ENCODE results near the gene CD80. TPM values are rescaled to one million over a fixed set of nuclear protein-coding genes. Genes with fewer than 3 reads are reported as not detected.
"Not testable (repeated sequence)": the region's sequence is repeated elsewhere in the genome, so short reads cannot be mapped to it uniquely, and the experiment has no call there.

The CD80 gene
- total RNA-seq, 1 donor from 2014 or later: 1.3 TPM

GRCh38 chr3:119582178-119582577 lies 22.8 kb upstream of the CD80 start:
- DNase-seq (ENCODE audit: low spot score): no peak

DNA sequence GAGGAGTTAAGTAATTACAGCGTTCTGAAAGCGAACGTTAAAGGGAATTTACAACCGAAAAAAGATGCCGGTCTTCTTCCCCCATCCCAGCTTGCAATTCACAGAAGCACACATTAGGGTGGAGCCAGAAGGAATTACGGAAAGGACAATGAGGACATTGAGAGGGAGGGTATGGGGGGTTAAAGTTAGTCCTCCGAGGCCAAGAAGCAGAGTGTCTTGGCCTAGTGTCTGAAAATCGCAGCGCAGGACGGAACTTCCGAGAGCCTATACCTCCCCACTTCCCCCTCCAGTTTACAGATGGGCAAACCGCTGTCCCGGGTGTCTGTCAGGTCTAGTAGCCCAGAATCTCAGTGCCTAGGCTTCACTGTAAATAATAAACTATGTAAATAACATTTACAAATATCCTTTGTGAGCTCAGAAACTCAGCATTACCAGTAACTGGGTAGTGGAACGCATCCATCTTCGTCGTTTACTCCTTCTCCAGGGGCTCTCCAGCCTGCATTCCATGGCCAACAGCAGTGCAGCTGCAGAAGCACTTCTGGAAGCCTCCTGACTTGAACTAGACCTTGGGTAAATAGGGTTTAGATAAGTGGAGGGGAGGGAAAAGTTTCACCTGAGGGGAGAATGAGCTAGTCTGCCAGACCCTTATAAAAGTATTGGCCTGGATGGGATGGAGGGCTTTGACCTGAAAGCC lies 20.8 kb upstream of the CD80 start:
- no peak for DNase-seq (ENCODE audit: low spot score)

DNA sequence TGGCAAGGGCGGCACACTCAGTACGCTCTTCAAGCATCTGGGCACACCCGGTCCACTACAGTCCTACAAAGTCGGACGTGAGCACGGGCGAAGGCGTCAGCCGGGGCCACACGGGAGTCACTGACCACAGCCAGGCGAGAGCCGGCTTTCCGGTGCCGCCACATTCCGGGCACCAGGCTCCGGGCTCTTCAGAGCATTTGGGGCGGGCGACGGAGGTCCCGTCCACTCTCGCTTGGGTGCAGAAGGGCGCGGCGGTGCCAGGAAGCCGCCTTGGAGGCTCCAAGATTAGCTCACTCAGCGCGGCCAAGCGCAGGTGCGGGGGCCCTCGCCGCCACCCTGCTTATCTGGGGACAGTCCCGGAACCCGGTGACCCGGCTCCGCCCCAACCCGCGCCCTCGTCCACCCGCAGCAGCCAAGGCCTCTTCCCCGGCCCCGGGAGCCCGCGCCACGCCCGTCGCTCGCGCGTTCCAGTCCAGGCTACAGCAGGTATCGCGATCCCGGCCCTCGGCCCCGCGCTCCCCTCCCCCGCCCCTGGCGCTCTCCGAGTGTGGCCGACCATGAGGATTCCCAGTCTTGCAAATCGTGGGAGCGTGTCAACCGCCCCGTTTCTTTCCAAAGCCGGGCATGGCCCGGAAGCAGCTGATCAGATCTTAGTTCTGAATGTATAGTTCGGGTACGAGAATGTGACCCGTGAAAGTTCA lies 20.1 kb upstream of the CD80 start, which contains the start of gene ADPRH:
Gene ADPRH, plus strand, starts transcription at position 127 of the 701 bp plus-strand sequence. CDS start 2,678 bp downstream, outside the sequence.
- peak; percentile 95 for DNase-seq (ENCODE audit: low spot score)

DNA sequence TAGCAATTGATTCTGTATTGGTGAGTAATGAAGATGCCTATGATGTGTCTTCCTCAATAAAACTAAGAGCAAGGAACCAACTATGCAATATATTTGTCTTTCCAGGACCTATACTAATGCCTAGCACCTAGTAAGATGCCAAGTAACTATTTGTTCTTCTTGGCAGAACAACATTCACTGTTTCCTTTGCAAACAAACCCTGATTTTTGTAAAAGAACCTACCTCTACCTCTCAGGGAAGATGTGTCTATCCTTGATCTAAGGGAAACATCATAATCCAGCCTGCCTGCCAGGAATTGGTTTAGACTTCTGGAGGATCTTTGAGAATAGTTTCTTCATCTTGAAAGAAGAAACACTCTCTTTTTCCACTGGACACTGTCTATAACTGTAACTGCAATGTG lies 16.1 kb upstream of the CD80 start:
- no peak for DNase-seq (ENCODE audit: low spot score)

DNA sequence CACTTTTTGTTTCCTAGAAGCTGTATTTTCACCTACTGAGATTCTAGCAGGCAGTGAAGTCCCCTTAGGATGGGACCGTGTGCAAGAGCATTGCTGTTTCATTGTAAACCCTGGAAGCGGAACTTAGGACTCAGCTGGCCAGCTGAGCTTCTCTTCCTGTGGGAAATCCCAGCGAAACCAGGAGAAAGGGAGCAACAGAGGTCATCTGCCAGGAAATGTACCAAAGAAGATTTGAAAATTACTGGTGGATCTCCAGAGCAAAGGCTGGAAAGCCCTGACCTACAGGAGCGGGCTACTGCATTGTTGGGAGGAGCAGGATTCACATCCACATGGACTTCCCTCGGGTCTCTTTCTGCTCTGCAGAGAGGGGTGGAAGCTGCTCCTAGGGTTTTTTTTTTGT lies 12.3 kb upstream of the CD80 start:
- no peak for DNase-seq (ENCODE audit: low spot score)

GRCh38 chr3:119571230-119571629 lies 11.8 kb upstream of the CD80 start:
- DNase-seq (ENCODE audit: low spot score): no peak

DNA sequence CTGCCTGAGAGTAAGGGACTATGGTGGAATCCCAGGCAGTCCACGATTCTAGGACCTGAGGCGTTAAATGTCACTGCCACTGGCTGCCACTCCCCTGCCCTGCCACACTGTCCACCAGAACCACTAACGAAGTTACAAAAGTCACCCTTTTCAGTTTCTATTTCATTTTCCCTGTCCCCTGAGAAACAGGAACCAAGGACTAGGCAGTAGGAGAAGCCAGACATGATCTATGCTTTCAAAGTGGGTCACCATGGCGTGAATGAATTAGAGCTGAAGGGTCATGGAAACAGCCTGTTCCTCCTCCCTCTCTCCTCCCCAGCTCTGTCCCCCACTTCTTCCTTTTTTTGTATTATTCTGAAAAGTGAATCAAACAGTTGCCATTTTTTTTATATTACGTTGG lies 10.8 kb upstream of the CD80 start:
- DNase-seq (ENCODE audit: low spot score): no peak

DNA sequence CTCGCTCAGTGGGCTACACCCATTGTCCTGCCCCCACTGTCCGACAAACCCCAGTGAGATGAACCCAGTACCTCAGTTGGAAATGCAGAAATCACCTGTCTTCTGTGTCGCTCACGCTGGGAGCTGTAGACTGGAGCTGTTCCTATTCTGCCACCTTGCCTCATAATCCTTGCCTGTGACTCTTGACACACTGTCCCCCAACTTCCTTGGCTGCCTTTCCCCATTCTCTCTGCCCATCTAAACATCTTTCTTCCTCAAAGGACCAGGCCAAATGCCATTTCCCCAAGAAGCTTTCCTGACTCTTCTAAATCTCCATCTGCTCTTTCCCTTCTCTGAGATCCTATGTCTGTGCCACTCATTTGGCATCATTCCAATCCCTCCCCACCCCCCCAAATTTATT lies 9.7 kb upstream of the CD80 start:
- no peak for DNase-seq (ENCODE audit: low spot score)

DNA sequence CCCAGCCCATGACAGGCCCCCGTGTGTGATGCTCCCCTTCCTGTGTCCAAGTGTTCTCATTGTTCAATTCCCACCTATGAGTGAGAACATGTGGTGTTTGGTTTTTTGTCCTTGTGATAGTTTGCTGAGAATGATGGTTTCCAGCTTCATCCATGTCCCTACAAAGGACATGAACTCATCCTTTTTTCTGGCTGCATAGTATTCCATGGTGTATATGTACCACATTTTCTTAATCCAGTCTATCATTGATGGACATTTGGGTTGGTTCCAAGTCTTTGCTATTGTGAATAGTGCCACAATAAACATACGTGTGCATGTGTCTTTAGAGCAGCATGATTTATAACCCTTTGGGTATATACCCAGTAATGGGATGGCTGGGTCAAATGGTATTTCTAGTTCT lies 3.9 kb upstream of the CD80 start:
- not testable (repeated sequence) for DNase-seq (ENCODE audit: low spot score)

DNA sequence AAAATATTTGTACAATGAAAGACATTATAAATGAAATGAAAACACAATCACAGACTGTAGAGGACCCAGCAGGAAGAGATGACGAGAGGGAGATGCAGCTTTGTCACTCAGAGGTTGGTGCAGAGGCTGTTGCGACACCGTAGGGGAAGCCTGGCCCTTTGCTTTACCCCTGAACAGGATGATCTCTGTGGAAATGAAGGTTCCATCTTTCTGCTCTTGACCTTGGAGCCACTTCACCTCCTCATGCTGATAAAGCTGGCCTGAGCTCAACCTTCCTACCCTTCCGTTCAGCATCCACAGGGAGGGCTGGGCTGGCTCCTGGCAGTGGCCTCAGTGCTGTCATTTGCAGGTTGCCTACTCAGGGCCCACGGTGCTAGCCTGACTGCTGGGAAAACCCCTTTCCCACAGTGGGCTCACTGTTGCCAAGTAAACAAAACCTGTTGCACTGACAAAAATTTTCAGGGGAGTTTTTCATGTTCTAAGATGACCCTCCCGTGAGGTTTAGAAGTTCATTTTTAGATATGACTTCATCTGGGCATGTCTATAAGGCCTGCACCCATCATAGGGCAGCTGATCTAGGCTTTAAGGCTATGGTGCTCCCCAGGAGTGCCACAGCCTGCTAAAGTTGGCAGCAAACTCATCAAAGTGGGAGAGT lies 3.0 kb upstream of the CD80 start:
- DNase-seq (ENCODE audit: low spot score): no peak

DNA sequence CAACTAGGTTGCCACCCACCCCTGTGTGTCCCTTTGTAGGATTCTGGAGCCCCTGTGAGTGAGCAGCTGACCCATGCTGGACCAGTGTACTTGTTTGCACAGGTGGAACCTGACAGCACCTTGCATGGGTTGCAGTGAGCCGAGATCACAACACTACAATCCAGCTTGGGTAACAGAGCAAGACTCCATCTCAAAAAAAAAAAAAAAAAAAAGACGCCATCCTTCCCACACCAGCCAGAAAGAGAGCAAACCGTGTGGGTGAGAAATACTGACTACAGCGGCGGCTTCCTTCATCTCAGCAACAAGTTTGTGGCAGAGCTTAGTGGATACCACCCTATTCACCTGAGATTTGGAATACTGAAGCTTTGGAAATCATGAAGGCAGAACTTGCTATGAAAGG lies 746 bp upstream of the CD80 start:
- DNase-seq (ENCODE audit: low spot score): no peak

DNA sequence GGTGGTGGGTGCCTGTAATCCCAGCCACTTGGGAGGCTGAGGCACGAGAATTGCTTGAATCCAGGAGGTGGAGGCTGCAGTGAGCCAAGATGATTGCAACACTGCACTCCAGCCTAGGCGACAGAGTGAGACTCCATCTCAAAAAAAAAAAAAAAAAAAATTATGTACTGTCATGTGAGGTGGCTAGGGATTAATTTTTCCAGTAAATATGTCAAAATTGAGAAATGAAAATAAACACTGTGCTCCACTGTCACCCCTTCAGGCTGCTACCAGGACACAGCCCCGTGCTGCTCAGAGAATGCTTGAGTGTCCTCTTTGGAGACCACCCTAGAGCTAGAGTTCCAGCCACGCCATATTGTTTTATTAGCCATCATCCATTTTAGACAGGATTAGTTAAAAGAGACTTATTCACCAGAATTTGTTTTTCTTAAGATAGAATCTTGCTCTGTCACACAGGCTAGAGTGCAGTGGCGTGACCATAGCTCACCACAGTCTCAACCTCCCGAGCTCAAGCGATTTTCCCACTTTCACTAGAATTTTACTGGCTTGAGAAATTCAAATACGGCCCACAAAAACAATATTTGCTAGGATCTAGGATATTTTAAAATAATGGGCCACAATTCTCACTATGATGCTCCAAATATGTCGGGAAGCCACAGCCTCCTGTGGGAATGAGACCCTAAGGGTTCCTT lies 642 bp downstream of the CD80 start:
- no peak for DNase-seq (ENCODE audit: low spot score)

DNA sequence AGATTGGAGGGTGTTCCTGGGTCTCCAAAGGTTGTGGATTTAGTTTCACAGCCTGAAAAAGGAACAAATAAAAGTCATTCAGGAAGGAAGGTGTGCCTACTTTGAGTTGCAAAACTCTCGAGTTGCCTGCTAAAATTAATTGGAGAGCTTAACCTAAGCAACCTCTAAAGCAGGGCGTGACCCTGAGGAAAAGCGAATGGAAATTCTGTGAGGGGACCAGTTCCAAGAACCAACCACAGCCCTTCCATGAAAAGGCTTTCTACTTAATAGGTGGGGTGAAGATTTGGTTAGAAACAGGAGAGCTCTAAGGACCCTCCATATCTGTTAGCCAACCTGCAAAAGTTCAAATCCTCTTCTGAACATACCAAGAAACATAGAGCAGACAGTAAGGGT lies 1.5 kb downstream of the CD80 start:
- no peak for DNase-seq (ENCODE audit: low spot score)

DNA sequence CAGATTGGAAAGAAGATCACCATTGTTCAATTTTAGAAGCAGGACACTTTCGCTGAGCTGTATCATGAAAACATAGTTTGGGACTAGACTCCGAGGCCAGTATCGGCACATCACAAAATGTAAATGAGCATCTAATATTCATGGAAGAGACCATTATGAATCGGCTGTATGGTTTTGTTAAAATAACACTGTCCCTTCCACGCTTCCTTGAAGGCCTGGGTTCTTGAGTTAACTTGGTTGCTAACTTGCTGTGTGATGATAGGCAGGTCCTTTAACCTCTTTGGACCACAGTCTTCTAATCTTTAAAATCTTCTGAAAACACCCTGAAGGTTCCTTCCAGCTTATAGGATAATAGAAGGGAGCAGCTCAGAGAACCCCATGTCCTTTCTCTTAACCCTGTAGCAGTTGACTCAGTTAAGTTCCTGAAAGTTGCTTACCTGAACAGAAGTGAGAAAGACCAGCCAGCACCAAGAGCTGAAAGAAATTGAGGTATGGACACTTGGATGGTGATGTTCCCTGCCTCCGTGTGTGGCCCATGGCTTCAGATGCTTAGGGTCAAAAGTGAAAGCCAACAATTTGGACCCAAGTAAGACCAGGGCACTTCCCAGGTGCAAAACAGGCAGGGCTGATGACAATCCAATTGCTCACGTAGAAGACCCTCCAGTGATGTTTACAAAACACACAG lies 2.1 kb downstream of the CD80 start:
- no peak for DNase-seq (ENCODE audit: low spot score)

- no peak for DNase-seq (ENCODE audit: low spot score)
Observed at GRCh38 chr3:119555929-119556328, 3.5 kb downstream of the CD80 start.

DNA sequence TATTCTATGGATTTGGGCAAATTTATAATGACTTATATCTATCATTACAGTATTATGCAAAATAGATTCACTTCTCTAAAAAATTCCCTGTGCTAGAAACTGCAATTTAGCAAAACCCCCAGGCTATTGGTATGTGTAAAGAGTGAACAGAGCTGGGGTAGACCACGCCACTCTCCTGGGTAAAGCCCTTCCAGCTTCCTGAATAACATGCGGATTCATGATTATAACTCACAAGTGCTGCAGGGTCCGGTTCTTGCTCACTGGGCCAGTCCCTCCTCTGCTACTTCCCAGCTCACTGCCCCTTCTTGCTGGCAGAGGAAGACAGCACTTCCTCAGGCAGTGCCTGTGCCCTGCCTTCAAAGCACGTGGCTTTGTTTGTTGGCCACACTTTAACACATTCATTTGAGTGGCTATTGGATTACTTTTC lies 4.1 kb downstream of the CD80 start:
- DNase-seq (ENCODE audit: low spot score): no peak

- DNase-seq (ENCODE audit: low spot score): no peak
Observed at GRCh38 chr3:119553823-119554415, 5.5 kb downstream of the CD80 start.

GRCh38 chr3:119552928-119553327 lies 6.5 kb downstream of the CD80 start:
- DNase-seq (ENCODE audit: low spot score): not testable (repeated sequence)

- DNase-seq (ENCODE audit: low spot score): no peak
Observed at GRCh38 chr3:119551598-119551997, 7.8 kb downstream of the CD80 start.

GRCh38 chr3:119550192-119550910 lies 9.1 kb downstream of the CD80 start:
- no peak for DNase-seq (ENCODE audit: low spot score)

Measured in mesenteric fat pad (tissue), 1 donor.